ENCODE measurements around the gene TMEM97. TPM values are rescaled to one million over a fixed set of nuclear protein-coding genes. Genes with fewer than 3 reads are reported as not detected.

TMEM97 gene
- total and polyA plus RNA-seq, 9 of the 15 experiments (the other 6 are each of a cell fraction or from before 2014, with no cell fraction given) = 34.6 to 121 (median 76.0) TPM

DNA sequence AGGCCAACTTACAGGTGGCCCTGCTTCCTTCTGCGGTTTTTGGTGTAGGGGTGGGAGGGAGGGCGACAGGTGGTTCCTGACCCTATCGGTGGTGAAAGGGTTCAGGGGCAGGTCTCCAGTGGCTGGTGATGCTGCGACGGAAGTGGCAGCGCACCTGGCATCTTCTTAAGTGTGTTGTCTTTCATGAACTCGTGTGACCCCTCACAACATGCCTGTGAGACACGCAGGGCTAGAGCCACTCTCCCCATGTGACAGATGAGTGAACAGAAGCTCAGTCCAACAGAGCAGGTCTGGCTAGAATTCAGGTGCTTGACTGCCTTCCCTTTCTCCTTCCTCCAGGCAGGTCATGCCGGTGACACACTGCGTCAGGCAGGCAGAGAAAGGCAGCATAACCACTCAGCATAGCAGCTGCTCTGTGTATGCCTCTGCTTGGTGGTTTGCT lies 24.5 kb downstream of the TMEM97 start:
- intact Hi-C loops (cut with micrococcal nuclease) = no loop called here
- Histone ChIP-seq H2AFZ (ENCODE audit: low read depth, low read length) (no peak overlapping the region), H3K27me3 (ENCODE audit: control insufficient read depth in 2 of 2, insufficient read depth in 2 of 2, low read length in 2 of 2) (no peaks in the 10 kb centered on the region)

More for the DNA sequence above, 24.5 kb downstream of the TMEM97 start:
- FAIRE-seq (no peak), DNase-seq (ENCODE audit: extremely low read depth in 1 of 4, low spot score in 3 of 4) (no peak), ATAC-seq (no peak; the same call in 2 of the 3 replicates)
- no TSS peak for BruUV-seq (replicated peaks)
- Histone ChIP-seq H3K79me2 (ENCODE audit: control insufficient read depth, insufficient read depth, low read length) (no peaks in the 10 kb centered on the region), H3K36me3 (ENCODE audit: control insufficient read depth, insufficient read depth, low read length) (peaks cover 80% of the 10 kb centered on the region), H3K9me1 (ENCODE audit: control insufficient read depth, insufficient read depth, low read length) (peaks cover 2% of the 10 kb centered on the region), H3K4me2 (ENCODE audit: insufficient read depth, low read length) (no peak overlapping the region), H3K4me3 (no peak overlapping the region), H3K4me1 (replicated peaks in 1 of 2; ENCODE audit: control insufficient read depth in 2 of 2, insufficient read depth in 2 of 2, low read length in 2 of 2) (peaks cover 0 to 6% of the 10 kb centered on the region in 2 experiments; a peak in 2 of 5 replicates), H3K27ac (ENCODE audit: extremely low read depth, low read depth, low read length) (no peak overlapping the region), H3K9ac (ENCODE audit: insufficient read depth in 1 of 2, low read depth in 2 of 2, low read length in 2 of 2) (peak overlapping the region in 1 of 2 experiments; percentile 20; a peak in 1 of 4 replicates), H3K9me3 (replicated peaks; ENCODE audit: control insufficient read depth, insufficient read depth, low read depth, low read length) (no peaks in the 10 kb centered on the region), H4K20me1 (replicated peaks; ENCODE audit: control insufficient read depth, insufficient read depth, low read length) (no peaks in the 10 kb centered on the region; the same call in none of the 2 replicates)
- POLR2A ChIA-PET = interaction anchor here (0.9 to 2.8 kb wide), 5 partner anchors 8 to 18 kb away, joined by 3 to 14 read pairs (median 5); partner anchors contain the start of genes IFT20, POLDIP2 and TNFAIP1
- in situ Hi-C loops (cut with MboI) = no loop called here
- 94% methylated on average over 3 of the region's 10 CpGs for WGBS (ENCODE audit: insufficient coverage, low coverage, missing lambda C conversion rate)
- TF ChIP-seq SMAD3 (CRISPR knock-in tag; conservative IDR thresholded peaks at IDR 0.05) (no peak), ATF7 (IDR thresholded peaks at IDR 0.05) (no peak), XRCC3 (IDR thresholded peaks at IDR 0.05) (no peak), ZMIZ1 (IDR thresholded peaks at IDR 0.05; ENCODE audit: low read depth in 2 of 2, low read length in 2 of 2) (no peak), SRF (CRISPR knock-in tag; IDR thresholded peaks at IDR 0.05) (no peak), ZNF143 (CRISPR knock-in tag; IDR thresholded peaks at IDR 0.05) (no peak), NCOA2 (IDR thresholded peaks at IDR 0.05; ENCODE audit: partially characterized antibody in 2 of 2) (no peak)
- TF ChIP-seq, protein P1, sequence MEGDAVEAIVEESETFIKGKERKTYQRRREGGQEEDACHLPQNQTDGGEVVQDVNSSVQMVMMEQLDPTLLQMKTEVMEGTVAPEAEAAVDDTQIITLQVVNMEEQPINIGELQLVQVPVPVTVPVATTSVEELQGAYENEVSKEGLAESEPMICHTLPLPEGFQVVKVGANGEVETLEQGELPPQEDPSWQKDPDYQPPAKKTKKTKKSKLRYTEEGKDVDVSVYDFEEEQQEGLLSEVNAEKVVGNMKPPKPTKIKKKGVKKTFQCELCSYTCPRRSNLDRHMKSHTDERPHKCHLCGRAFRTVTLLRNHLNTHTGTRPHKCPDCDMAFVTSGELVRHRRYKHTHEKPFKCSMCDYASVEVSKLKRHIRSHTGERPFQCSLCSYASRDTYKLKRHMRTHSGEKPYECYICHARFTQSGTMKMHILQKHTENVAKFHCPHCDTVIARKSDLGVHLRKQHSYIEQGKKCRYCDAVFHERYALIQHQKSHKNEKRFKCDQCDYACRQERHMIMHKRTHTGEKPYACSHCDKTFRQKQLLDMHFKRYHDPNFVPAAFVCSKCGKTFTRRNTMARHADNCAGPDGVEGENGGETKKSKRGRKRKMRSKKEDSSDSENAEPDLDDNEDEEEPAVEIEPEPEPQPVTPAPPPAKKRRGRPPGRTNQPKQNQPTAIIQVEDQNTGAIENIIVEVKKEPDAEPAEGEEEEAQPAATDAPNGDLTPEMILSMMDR (IDR thresholded peaks at IDR 0.05 in 2 of 3, conservative IDR thresholded peaks at IDR 0.05 in 1 of 3; ENCODE audit: insufficient read depth in 2 of 3, low read depth in 1 of 3, low read length in 3 of 3) = no peak
- CTCF ChIA-PET (ENCODE audit: low intra/inter-chr PET ratio) = no interaction called here

Data from K562 (cell line).